Forelimb muscle (tissue), 1 donor: ENCODE data around the gene CAPS2. TPM values are rescaled to one million over a fixed set of nuclear protein-coding genes. Genes with fewer than 3 reads are reported as not detected.

Experiments used
- DNase-seq: peaks from one replicate; pipeline ENCODE4 v3.0.0-alpha.2; 2013; ENCODE audit warnings: low read depth
- polyA plus RNA-seq: library from polyadenylated mRNA; unstranded; fragments of 120-200 nt; gene quantifications from one replicate; pipeline ENCODE4 v1.2.1, GENCODE V29; 2013; ENCODE audit not compliant: insufficient read length

Gene CAPS2
- polyA plus RNA-seq, 1 donor, result 2.1 TPM

- DNase-seq, result no peak
Observed at GRCh38 chr12:75305412-75306332, 24.5 kb downstream of the CAPS2 start.

- no peak for DNase-seq
Observed at GRCh38 chr12:75302781-75303180, 27.3 kb downstream of the CAPS2 start.

GRCh38 chr12:75302225-75302624 lies 27.9 kb downstream of the CAPS2 start:
- no peak for DNase-seq

- no peak for DNase-seq
Observed at GRCh38 chr12:75294797-75295196, 35.3 kb downstream of the CAPS2 start.

- DNase-seq, result no peak
Observed at GRCh38 chr12:75294336-75294735, 35.8 kb downstream of the CAPS2 start.

- DNase-seq, result no peak
Observed at GRCh38 chr12:75291014-75291413, 39.1 kb downstream of the CAPS2 start.

GRCh38 chr12:75289753-75290152 lies 40.4 kb downstream of the CAPS2 start:
- no peak for DNase-seq

GRCh38 chr12:75288860-75289259 lies 41.3 kb downstream of the CAPS2 start:
- no peak for DNase-seq

- no peak for DNase-seq
Observed at GRCh38 chr12:75275702-75276101, 54.4 kb downstream of the CAPS2 start.

- no peak for DNase-seq
Observed at GRCh38 chr12:75271576-75271975, 58.5 kb downstream of the CAPS2 start.

GRCh38 chr12:75270157-75270556 lies 60.0 kb downstream of the CAPS2 start:
- DNase-seq, result no peak

- no peak for DNase-seq
Observed at GRCh38 chr12:75269209-75269608, 60.9 kb downstream of the CAPS2 start.

GRCh38 chr12:75260316-75260715 lies 69.8 kb downstream of the CAPS2 start:
- no peak for DNase-seq

GRCh38 chr12:75259143-75259542 lies 71.0 kb downstream of the CAPS2 start:
- no peak for DNase-seq

- no peak for DNase-seq
Observed at GRCh38 chr12:75257510-75257909, 72.6 kb downstream of the CAPS2 start.

GRCh38 chr12:75245108-75245507 lies 85.0 kb downstream of the CAPS2 start:
- DNase-seq, result no peak

GRCh38 chr12:75239987-75240386 lies 90.1 kb downstream of the CAPS2 start:
- DNase-seq, result no peak

GRCh38 chr12:75236206-75236605 lies 93.9 kb downstream of the CAPS2 start:
- DNase-seq, result no peak

GRCh38 chr12:75227132-75227531 lies 103.0 kb downstream of the CAPS2 start:
- DNase-seq, result no peak
